Measurements from ENCODE around the gene OSBPL5. TPM values are rescaled to one million over a fixed set of nuclear protein-coding genes. Genes with fewer than 3 reads are reported as not detected.
A peak's percentile ranks its signal among the peaks of the same experiment; 100 is the strongest.

The OSBPL5 gene
- total RNA-seq, 3 donors from 2014 or later (not counting 1 experiment from before 2014, with no cell fraction given) = 375 to 522 (median 377) TPM

DNA sequence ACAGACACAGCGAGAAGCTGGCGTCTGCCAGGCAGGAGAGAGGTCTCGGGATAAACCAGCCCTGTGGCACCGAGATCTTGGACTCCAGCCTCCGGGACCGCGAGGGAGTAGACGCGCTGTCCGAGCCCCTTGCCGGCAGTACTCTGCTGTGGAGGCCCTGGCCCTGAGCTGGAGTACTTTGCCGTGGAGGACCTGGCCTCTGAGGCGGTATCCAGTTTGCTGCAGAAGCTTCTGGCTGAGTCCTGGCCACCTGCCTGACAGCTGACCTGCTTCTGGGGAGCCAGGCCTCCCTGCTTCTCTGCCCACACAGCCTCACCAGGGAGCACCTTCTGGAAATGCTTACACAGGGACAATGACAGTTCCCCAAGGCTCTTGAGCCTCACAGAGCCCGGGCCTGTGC lies 76.3 kb downstream of the OSBPL5 start:
- no peaks in the 10 kb centered on the region for H3K9me3 ChIP-seq (ENCODE audit: control insufficient read depth, insufficient read depth, low read length)
- no peaks in the 10 kb centered on the region for H3K36me3 Mint-ChIP-seq
- H3K27ac Mint-ChIP-seq = peak overlapping the region in 1 of 2 donors; percentile 72
- H3K4me3 ChIP-seq (ENCODE audit: low read length) = no peak overlapping the region
- no peak for ATAC-seq
- H3K4me3 Mint-ChIP-seq = no peak overlapping the region
- H3K36me3 ChIP-seq (ENCODE audit: control insufficient read depth, insufficient read depth, low read length) = peaks cover 51% of the 10 kb centered on the region
- DNase-seq = no peak
- H3K4me1 ChIP-seq (ENCODE audit: control insufficient read depth, insufficient read depth, low read length) = peaks cover 10% of the 10 kb centered on the region
- peaks cover 0 to 25% of the 10 kb centered on the region in 2 donors for H3K4me1 Mint-ChIP-seq
- intact Hi-C loops (cut with micrococcal nuclease) = no loop called here
- TF ChIP-seq, protein P1, sequence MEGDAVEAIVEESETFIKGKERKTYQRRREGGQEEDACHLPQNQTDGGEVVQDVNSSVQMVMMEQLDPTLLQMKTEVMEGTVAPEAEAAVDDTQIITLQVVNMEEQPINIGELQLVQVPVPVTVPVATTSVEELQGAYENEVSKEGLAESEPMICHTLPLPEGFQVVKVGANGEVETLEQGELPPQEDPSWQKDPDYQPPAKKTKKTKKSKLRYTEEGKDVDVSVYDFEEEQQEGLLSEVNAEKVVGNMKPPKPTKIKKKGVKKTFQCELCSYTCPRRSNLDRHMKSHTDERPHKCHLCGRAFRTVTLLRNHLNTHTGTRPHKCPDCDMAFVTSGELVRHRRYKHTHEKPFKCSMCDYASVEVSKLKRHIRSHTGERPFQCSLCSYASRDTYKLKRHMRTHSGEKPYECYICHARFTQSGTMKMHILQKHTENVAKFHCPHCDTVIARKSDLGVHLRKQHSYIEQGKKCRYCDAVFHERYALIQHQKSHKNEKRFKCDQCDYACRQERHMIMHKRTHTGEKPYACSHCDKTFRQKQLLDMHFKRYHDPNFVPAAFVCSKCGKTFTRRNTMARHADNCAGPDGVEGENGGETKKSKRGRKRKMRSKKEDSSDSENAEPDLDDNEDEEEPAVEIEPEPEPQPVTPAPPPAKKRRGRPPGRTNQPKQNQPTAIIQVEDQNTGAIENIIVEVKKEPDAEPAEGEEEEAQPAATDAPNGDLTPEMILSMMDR (IDR thresholded peaks at IDR 0.05) = no peak
- H3K9me3 Mint-ChIP-seq = no peaks in the 10 kb centered on the region
- no peaks in the 10 kb centered on the region for H3K27me3 ChIP-seq (ENCODE audit: control insufficient read depth, insufficient read depth, low read length)
- H3K27me3 Mint-ChIP-seq (ENCODE audit: low read depth in 2 of 2) = no peaks in the 10 kb centered on the region
- 94% methylated on average over 14 of the region's 14 CpGs for WGBS (ENCODE audit: insufficient coverage)
- no peak overlapping the region for H3K27ac ChIP-seq (ENCODE audit: low read length)

DNA sequence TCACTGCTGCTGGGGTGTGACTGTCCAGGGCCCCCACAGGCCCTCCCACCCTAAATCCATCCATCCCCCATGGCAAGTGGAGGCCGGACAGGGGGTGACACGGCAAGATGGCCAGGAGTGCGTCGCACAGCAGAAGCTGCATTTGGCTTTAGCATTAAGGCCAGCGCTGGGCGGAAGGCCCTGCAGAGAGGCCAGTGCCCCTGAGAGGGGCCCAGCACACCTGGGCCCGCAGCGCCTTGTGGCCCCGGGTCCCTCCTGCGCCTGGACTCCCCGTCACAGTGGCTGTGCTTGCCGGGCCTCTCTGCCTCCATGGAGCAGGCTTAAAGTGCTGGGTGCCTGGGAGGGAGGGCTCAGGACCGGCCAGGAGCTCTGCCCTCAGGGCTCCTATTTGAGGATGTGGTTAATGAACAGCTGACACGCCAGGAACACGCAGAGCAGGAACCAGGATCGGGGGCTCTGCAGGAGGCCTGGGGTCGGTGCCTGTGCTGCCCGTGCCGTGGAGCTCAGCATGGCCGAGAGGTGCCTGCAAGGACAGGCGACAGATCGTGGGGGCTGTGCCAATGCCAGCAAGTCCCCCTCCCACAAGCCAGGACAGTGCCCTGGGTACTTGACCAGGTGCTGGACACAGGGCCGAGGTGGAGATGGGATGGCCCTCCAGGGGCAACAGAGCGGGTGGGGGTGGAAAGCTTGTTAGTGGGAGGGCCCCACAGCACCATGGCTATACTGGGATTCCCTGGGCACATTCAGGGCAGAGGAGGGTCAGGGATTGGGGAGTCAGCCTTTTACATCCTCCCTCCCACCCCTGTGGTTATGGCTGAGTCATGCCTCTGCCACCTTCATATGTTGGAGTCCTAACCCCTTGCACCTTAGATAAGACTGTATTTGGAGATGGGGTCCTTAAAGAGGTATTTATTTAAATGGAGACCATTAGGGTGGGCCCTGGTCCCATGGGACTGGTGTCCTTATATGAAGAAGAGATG lies 77.0 kb downstream of the OSBPL5 start:
- Histone ChIP-seq H3K36me3 (ENCODE audit: control insufficient read depth, insufficient read depth, low read length) (peaks cover 44% of the 10 kb centered on the region), H3K27me3 (ENCODE audit: control insufficient read depth, insufficient read depth, low read length) (no peaks in the 10 kb centered on the region), H3K27ac (ENCODE audit: low read length) (no peak overlapping the region), H3K4me1 (ENCODE audit: control insufficient read depth, insufficient read depth, low read length) (peaks cover 10% of the 10 kb centered on the region), H3K4me3 (ENCODE audit: low read length) (no peak overlapping the region), H3K9me3 (ENCODE audit: control insufficient read depth, insufficient read depth, low read length) (no peaks in the 10 kb centered on the region)
- H3K27ac Mint-ChIP-seq = peak overlapping the region in 1 of 2 donors; percentile 71
- no peaks in the 10 kb centered on the region for H3K9me3 Mint-ChIP-seq
- intact Hi-C loops (cut with micrococcal nuclease) = no loop called here
- TF ChIP-seq, protein P1 (IDR thresholded peaks at IDR 0.05) = no peak
- ATAC-seq (no peak), DNase-seq (no peak)
- no peaks in the 10 kb centered on the region for H3K27me3 Mint-ChIP-seq (ENCODE audit: low read depth in 2 of 2)
- H3K36me3 Mint-ChIP-seq = no peaks in the 10 kb centered on the region
- no peak overlapping the region for H3K4me3 Mint-ChIP-seq
- WGBS (ENCODE audit: insufficient coverage) = 72% methylated on average over 24 of the region's 24 CpGs
- H3K4me1 Mint-ChIP-seq = peaks cover 0 to 20% of the 10 kb centered on the region in 2 donors

DNA sequence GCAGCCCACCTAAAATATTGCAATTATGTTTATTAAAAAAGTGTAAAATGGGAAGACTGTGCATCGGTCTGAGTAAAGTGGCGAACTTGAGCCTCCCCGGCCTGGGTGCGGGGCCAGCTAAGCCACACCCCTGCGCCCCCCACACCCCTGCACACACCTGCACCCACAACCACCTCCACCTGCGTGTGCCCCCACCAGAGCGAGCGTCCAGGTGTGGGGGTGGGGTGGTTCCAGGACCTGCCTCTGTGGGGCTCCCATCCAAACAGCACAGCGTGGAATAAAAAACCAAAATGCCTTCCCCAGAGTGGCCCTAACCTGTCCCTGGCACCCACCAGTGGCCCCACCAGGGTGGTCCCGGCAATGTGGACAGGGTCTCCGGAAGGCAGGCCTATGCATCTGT lies 77.7 kb downstream of the OSBPL5 start:
- no peak overlapping the region for H3K4me3 ChIP-seq (ENCODE audit: low read length)
- H3K27ac ChIP-seq (ENCODE audit: low read length) = no peak overlapping the region
- Mint-ChIP-seq H3K4me3 (no peak overlapping the region), H3K36me3 (no peaks in the 10 kb centered on the region), H3K9me3 (no peaks in the 10 kb centered on the region), H3K27ac (no peak overlapping the region), H3K27me3 (ENCODE audit: low read depth in 2 of 2) (no peaks in the 10 kb centered on the region), H3K4me1 (peaks cover 0 to 20% of the 10 kb centered on the region in 2 donors)
- DNase-seq = no peak
- 92% methylated on average over 7 of the region's 11 CpGs for WGBS (ENCODE audit: insufficient coverage)
- TF ChIP-seq, protein P1 (IDR thresholded peaks at IDR 0.05) = no peak
- no peaks in the 10 kb centered on the region for H3K27me3 ChIP-seq (ENCODE audit: control insufficient read depth, insufficient read depth, low read length)
- intact Hi-C loops (cut with micrococcal nuclease) = no loop called here
- peaks cover 10% of the 10 kb centered on the region for H3K4me1 ChIP-seq (ENCODE audit: control insufficient read depth, insufficient read depth, low read length)
- no peak for ATAC-seq
- no peaks in the 10 kb centered on the region for H3K9me3 ChIP-seq (ENCODE audit: control insufficient read depth, insufficient read depth, low read length)
- H3K36me3 ChIP-seq (ENCODE audit: control insufficient read depth, insufficient read depth, low read length) = peaks cover 38% of the 10 kb centered on the region
